GM12874 (cell line): ENCODE data around the gene CDYL2.

Experiments used
- TF ChIP-seq, protein P1 (sequence below): IDR thresholded peaks from 2 replicates; pipeline ENCODE4 v1.5.1; 2011; ENCODE audit warnings: low read depth, mild to moderate bottlenecking, control low read depth, low read length, moderate library complexity; ENCODE audit not compliant: insufficient read depth

Gene CDYL2

DNA sequence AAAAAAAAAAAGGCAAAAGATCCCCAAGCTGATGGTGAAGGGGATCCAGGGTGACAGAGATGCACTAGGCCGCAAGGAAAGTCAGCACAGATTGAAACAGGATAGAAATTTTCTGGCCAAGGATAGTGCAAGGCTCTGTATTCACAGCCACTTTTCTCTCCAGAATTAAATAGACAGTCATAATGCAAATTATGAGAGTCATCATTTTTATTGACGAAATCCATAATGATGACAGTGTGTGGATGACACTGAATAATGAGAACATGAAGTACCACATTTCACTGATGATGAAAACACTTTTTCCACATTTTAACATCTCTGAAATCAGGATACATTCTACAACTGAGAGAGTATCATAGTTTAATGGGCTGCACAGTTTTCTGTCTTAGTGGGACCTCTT is 72.5 kb downstream of the CDYL2 start:
- TF ChIP-seq, protein P1, sequence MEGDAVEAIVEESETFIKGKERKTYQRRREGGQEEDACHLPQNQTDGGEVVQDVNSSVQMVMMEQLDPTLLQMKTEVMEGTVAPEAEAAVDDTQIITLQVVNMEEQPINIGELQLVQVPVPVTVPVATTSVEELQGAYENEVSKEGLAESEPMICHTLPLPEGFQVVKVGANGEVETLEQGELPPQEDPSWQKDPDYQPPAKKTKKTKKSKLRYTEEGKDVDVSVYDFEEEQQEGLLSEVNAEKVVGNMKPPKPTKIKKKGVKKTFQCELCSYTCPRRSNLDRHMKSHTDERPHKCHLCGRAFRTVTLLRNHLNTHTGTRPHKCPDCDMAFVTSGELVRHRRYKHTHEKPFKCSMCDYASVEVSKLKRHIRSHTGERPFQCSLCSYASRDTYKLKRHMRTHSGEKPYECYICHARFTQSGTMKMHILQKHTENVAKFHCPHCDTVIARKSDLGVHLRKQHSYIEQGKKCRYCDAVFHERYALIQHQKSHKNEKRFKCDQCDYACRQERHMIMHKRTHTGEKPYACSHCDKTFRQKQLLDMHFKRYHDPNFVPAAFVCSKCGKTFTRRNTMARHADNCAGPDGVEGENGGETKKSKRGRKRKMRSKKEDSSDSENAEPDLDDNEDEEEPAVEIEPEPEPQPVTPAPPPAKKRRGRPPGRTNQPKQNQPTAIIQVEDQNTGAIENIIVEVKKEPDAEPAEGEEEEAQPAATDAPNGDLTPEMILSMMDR: no peak

DNA sequence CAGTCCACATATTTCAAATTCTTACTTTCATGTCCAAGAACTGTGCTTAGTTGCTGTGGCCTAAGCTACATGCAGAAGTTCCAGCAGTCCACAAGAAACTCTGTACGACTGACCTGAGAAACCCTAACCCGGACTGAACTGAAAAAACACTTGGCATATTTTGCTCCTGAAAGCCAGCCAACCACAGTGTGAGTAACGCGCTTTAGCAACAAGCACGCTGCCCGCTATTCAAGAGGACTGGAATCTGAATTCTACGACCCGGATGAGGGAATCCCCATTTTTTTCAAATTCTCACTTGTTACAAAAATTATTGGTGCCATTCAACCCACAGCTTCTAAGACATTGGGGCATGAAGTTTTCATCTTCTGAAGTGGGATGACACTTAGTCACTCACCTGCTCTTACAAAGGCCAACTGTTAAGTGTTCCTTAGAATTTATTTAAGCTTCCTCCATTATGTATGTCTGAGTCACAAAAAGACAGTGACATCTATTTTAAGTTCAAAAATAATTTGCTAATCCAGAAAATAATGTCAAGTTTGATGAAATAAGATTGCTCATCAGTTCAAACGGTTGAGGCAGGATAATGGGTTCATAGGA is 78.7 kb downstream of the CDYL2 start:
- TF ChIP-seq, protein P1: no peak

DNA sequence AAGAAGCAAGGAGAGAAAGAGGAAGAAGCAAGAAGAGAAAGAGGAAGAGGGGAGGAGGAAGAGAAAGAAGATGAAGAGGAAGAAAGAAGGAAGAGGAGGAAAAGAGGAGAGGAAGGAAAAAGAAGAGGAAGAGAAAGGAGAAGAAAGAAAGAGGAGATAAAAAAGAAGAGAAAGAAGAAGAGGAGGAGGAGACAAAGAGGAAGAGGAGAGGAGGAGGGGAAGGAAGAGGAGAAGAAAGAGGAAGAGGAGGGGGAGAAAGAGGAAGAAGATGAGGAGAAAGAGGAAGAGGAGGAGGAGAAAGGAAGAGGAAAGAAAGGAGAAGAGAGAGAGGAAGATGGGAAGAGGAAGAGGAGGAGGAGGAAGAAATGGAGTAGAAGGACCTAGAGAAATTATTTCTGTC is 80.4 kb downstream of the CDYL2 start:
- TF ChIP-seq, protein P1: no peak

DNA sequence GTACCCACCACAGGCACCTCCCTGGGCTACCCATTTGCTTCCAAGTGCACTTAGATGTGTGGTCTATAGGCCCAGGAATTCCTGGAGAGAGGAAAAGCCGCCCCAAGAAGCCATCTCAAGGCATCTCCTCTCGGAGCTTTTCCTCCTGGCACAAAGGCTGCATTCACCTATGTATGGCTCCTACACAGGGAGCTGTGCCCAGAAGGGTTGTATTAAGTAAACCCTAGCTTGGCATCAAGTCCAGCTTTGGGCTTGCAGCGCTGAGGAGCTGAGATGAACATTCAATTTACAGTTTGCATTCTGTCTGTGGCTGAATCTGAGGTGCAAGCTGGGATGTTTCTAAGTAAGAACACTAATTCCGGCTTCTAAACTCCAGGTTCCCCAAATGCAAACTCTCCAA is 81.3 kb downstream of the CDYL2 start:
- TF ChIP-seq, protein P1: no peak

DNA sequence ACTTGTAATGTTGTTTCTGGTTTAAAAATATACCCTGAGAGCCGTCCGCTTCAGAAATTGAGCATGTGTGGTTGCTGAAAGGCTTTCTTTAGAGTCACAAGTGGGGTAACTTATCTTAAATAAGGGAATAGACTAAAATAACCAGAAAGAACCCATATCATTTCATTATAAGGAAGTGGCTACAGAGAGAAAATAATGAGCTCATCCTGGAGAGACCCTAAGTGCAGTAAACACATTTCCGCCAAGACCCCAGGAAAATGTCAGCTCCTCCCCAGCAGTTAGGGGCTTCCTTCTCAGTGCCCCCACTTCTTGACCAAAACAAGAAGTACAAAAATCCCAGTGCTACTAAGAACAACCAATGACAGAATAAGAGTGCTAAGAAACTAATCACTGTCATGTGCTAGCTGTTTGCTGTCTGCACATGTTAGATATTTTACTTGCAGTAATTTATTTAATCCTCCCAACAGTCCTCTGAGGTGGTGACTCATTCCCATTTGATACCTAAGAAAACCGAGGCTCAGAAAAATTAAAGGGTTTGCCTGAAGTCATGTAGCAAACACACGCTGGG is 83.5 kb downstream of the CDYL2 start:
- TF ChIP-seq, protein P1: no peak

DNA sequence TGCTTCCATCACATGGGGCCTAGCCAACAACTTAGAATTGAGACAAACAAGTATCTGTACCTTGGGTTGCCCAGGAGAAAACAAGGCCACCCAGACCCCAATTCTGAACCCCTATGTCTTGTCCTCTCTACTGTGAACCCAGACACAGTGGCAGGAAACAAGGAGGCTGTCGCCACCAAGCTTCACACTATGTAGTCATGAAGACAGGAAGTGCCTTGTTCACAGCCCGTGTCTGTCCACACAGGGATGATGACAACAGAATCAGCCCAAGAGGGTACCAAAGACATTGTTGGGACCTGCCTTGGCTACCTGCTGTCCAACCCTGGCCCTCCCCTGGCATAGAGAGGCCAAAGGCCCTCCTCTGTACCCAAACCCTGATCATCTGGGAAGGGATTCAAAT is 84.8 kb downstream of the CDYL2 start:
- TF ChIP-seq, protein P1: no peak

DNA sequence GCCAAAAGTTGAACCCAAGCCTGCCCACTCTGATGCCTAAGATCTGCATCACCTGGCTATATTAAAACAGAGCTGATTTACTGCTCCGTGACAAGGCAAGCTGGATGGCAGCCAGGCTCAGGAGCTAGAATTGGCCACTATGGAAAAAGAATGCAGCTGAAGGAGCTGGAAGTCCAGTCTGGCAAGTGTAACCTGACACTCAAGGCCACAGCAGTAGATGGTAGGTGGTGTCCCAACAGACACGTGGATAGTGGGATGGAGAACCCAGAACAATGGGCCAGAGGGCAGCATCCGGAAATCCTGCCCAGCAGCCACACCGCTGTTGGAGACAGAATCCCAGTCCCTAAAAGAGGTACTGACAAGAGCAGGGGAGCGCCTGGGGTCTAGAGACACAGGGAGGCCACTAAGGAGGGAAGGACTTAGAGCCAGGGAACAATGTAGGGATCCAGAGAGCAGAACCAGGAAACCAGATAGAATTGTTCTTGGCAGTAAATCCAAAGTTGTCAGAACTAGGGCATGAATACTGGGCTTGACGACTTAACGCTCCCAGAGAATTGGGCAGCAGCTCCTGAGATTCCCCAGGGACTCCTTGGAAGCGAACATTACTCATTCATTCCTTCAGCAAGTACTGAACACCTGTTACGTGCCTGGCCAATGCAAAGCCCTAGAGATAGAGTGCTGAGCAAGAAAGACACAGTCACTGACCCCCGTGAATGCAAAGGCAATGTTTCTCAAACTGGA is 85.7 kb downstream of the CDYL2 start:
- TF ChIP-seq, protein P1: no peak
